Measurements from ENCODE around the gene LYZL6. TPM values are rescaled to one million over a fixed set of nuclear protein-coding genes. Genes with fewer than 3 reads are reported as not detected.

The LYZL6 gene
- total RNA-seq, 1 experiment from 2014 or later: not detected

DNA sequence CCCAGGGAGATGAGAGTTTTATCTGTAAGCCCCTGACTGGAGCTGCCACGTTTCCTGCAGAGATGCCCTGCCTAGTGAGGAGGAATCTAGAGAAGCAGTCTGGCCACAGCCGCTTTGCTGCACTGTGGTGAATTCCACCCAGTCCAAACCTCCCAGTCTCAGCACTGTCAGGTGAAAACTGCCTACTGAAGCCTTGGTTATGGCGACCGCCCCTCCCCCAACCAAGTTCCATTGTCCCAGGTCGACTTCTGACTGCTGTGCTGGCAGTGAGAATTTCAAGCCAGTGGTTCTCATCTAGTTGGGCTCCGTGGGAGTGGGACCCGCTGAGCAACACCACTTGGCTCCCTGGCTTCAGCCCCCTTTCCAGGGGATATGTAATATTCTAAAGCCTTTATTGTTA lies 10.2 kb upstream of the LYZL6 start:
- no peaks in the 10 kb centered on the region for H3K27me3 ChIP-seq (ENCODE audit: insufficient read depth, low read length)
- ATAC-seq (no peak), DNase-seq (ENCODE audit: low read depth, low spot score) (no peak)
- TF ChIP-seq EGR1 (IDR thresholded peaks at IDR 0.05; ENCODE audit: low read depth): no peak
- no peaks in the 10 kb centered on the region for H3K9me2 ChIP-seq (ENCODE audit: insufficient read depth)
- H2AFZ ChIP-seq (ENCODE audit: low read depth, low read length, poor library complexity, severe bottlenecking): no peak overlapping the region
- no peaks in the 10 kb centered on the region for H3K4me1 ChIP-seq (ENCODE audit: control insufficient read depth in 1 of 2, insufficient read depth in 2 of 2, low read length in 2 of 2)
- no peaks in the 10 kb centered on the region for H3K79me2 ChIP-seq (ENCODE audit: insufficient read depth, low read length)
- H3K9ac ChIP-seq (ENCODE audit: low read length): no peak overlapping the region
- H4K20me1 ChIP-seq (ENCODE audit: insufficient read depth): no peaks in the 10 kb centered on the region
- RAD21 ChIA-PET (ENCODE audit: low non-redundant PET in 1 of 2, low total read pairs in 2 of 2, uncharacterized antibody in 2 of 2, unreplicated experiment in 2 of 2): no interaction called here
- H3K4me3 ChIP-seq (replicated peaks in 1 of 2; ENCODE audit: low read depth in 1 of 2, low read length in 2 of 2): no peak overlapping the region
- no peak overlapping the region for H3K27ac ChIP-seq (ENCODE audit: low read depth, low read length)
- intact Hi-C loops (cut with micrococcal nuclease): no loop called here
- H3K4me2 ChIP-seq (ENCODE audit: low read length): no peak overlapping the region
- no peaks in the 10 kb centered on the region for H3K36me3 ChIP-seq (ENCODE audit: control insufficient read depth in 1 of 2, insufficient read depth in 2 of 2, low read length in 2 of 2)
- POLR2A ChIA-PET: no interaction called here
- CTCF ChIA-PET: no interaction called here
- no peaks in the 10 kb centered on the region for H3K9me3 ChIP-seq (ENCODE audit: control insufficient read depth in 1 of 2, insufficient read depth in 1 of 2, low read depth in 1 of 2, low read length in 2 of 2)
- no TSS peak for BruUV-seq (replicated peaks)

DNA sequence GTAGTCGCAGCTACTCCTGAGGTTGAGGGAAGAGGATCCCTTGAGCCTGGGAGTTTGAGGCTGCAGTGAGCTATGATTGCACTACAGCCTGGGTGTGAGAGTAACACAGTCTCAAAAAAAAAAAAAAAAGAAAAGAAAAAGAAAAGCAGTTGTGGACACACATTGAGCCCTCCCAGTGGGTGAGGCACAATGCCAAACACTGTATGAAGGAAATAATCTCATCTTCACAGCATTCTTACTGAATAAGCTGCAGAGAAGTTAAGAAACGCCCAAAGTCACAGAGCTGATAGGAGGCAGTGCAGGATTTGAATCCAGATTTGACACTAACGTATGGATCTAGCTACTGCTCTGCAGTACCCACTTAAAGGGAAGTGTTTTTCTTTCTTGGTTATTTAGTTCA lies 5.9 kb upstream of the LYZL6 start:
- Histone ChIP-seq H3K36me3 (ENCODE audit: control insufficient read depth in 1 of 2, insufficient read depth in 2 of 2, low read length in 2 of 2) (no peaks in the 10 kb centered on the region), H3K9me3 (ENCODE audit: control insufficient read depth in 1 of 2, insufficient read depth in 1 of 2, low read depth in 1 of 2, low read length in 2 of 2) (no peaks in the 10 kb centered on the region), H2AFZ (ENCODE audit: low read depth, low read length, poor library complexity, severe bottlenecking) (no peak overlapping the region), H4K20me1 (ENCODE audit: insufficient read depth) (no peaks in the 10 kb centered on the region), H3K79me2 (ENCODE audit: insufficient read depth, low read length) (no peaks in the 10 kb centered on the region), H3K27ac (ENCODE audit: low read depth, low read length) (no peak overlapping the region), H3K9ac (ENCODE audit: low read length) (no peak overlapping the region), H3K4me3 (replicated peaks in 1 of 2; ENCODE audit: low read depth in 1 of 2, low read length in 2 of 2) (no peak overlapping the region), H3K4me1 (ENCODE audit: control insufficient read depth in 1 of 2, insufficient read depth in 2 of 2, low read length in 2 of 2) (peaks cover 0 to 9% of the 10 kb centered on the region in 2 experiments; a peak in 3 of 4 replicates), H3K9me2 (ENCODE audit: insufficient read depth) (no peaks in the 10 kb centered on the region), H3K27me3 (ENCODE audit: insufficient read depth, low read length) (no peaks in the 10 kb centered on the region), H3K4me2 (ENCODE audit: low read length) (no peak overlapping the region)
- BruUV-seq (replicated peaks): no TSS peak
- ChIA-PET POLR2A (no interaction called here), CTCF (interaction anchor here (1.2 to 2.7 kb wide), 2 partner anchors 20 to 199 kb away, joined by 3 to 15 read pairs; no protein-coding TSS in a partner anchor), RAD21 (ENCODE audit: low non-redundant PET in 1 of 2, low total read pairs in 2 of 2, uncharacterized antibody in 2 of 2, unreplicated experiment in 2 of 2) (no interaction called here)
- ATAC-seq (no peak), DNase-seq (ENCODE audit: low read depth, low spot score) (no peak)
- intact Hi-C loops (cut with micrococcal nuclease): no loop called here
- TF ChIP-seq SIN3A (IDR thresholded peaks at IDR 0.05; ENCODE audit: low read depth) (no peak), TCF7L2 (IDR thresholded peaks at IDR 0.05; ENCODE audit: borderline replicate concordance, extremely low read depth, insufficient read depth, insufficient read length) (no peak)
- TF ChIP-seq, protein P1, sequence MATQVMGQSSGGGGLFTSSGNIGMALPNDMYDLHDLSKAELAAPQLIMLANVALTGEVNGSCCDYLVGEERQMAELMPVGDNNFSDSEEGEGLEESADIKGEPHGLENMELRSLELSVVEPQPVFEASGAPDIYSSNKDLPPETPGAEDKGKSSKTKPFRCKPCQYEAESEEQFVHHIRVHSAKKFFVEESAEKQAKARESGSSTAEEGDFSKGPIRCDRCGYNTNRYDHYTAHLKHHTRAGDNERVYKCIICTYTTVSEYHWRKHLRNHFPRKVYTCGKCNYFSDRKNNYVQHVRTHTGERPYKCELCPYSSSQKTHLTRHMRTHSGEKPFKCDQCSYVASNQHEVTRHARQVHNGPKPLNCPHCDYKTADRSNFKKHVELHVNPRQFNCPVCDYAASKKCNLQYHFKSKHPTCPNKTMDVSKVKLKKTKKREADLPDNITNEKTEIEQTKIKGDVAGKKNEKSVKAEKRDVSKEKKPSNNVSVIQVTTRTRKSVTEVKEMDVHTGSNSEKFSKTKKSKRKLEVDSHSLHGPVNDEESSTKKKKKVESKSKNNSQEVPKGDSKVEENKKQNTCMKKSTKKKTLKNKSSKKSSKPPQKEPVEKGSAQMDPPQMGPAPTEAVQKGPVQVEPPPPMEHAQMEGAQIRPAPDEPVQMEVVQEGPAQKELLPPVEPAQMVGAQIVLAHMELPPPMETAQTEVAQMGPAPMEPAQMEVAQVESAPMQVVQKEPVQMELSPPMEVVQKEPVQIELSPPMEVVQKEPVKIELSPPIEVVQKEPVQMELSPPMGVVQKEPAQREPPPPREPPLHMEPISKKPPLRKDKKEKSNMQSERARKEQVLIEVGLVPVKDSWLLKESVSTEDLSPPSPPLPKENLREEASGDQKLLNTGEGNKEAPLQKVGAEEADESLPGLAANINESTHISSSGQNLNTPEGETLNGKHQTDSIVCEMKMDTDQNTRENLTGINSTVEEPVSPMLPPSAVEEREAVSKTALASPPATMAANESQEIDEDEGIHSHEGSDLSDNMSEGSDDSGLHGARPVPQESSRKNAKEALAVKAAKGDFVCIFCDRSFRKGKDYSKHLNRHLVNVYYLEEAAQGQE (IDR thresholded peaks at IDR 0.05; ENCODE audit: low read depth): no peak
- TF ChIP-seq, protein P2, sequence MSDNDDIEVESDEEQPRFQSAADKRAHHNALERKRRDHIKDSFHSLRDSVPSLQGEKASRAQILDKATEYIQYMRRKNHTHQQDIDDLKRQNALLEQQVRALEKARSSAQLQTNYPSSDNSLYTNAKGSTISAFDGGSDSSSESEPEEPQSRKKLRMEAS (IDR thresholded peaks at IDR 0.05): no peak
